T-cell (primary cell): ENCODE results near the gene CBR1. TPM values are rescaled to one million over a fixed set of nuclear protein-coding genes. Genes with fewer than 3 reads are reported as not detected.

ENCODE experiments used
- ATAC-seq, 4 experiments: fragments of 200-7000 bp in 3 of 4; fragments of 150-1000 bp in 1 of 4; cut with Tn5 transposase; replicated peaks in 1 of 4; 1 replicate in 3 of 4; 2 replicates in 1 of 4; pipeline ENCODE4 v1.10.0; 2021; ENCODE audit warnings: moderate library complexity in 3 of 4, mild to moderate bottlenecking in 2 of 4, moderate number of reproducible peaks in 1 of 4
- CTCF ChIA-PET, 2 donors: fragments of 300-600 bp; sonication (Branson Sonifier 250); formaldehyde crosslinking; loops; one replicate each; lab custom pipeline; 2022; ENCODE audit warnings: antibody characterized with exemption in 2 of 2; lab: Charles Lee
- POLR2A ChIA-PET, 2 donors: fragments of 300-600 bp; sonication (Branson Sonifier 250); formaldehyde crosslinking; loops; one replicate each; lab custom pipeline; 2022; ENCODE audit warnings: antibody characterized with exemption in 2 of 2; lab: Charles Lee
- DNase-seq, 35 experiments: peaks; one replicate each; pipeline versions ENCODE4 v3.0.0 to v3.0.0-alpha.2; 2013 to 2023
- H3K27ac ChIP-seq: one replicate; pipeline ENCODE4 v1.5.1; 2013; ENCODE audit warnings: low read length
- H3K27me3 ChIP-seq, 2 experiments: replicated peaks in 1 of 2; 1 replicate in 1 of 2; 2 replicates in 1 of 2; pipeline versions ENCODE4 v1.6.1 to v1.7.0; 2013; ENCODE audit warnings: low read length in 1 of 2, mixed read lengths in 1 of 2; ENCODE audit not compliant: control insufficient read depth in 2 of 2, insufficient read depth in 2 of 2; ENCODE audit errors: extremely low read depth in 1 of 2
- H3K36me3 ChIP-seq, 2 donors: 1 replicate in 1 of 2; 2 replicates in 1 of 2; pipeline versions ENCODE4 v1.6.1 to v1.7.0; 2013; ENCODE audit warnings: low read length in 1 of 2; ENCODE audit not compliant: control insufficient read depth in 2 of 2, insufficient read depth in 1 of 2; ENCODE audit errors: extremely low read depth in 1 of 2
- H3K4me1 ChIP-seq, 2 experiments: 1 replicate in 1 of 2; 2 replicates in 1 of 2; pipeline versions ENCODE4 v1.6.1 to v1.7.0; 2013; ENCODE audit warnings: low read length in 2 of 2, mixed read lengths in 1 of 2; ENCODE audit not compliant: insufficient read depth in 2 of 2, control insufficient read depth in 1 of 2; ENCODE audit errors: extremely low read depth in 1 of 2
- H3K4me3 ChIP-seq, 2 donors: 1 replicate in 1 of 2; 2 replicates in 1 of 2; pipeline versions ENCODE4 v1.5.1 to v1.7.0; 2013; ENCODE audit warnings: mild to moderate bottlenecking in 2 of 2, low read length in 1 of 2, moderate library complexity in 1 of 2; ENCODE audit not compliant: control insufficient read depth in 1 of 2; ENCODE audit errors: extremely low read depth in 1 of 2
- H3K9me3 ChIP-seq: 2 replicates; pipeline ENCODE4 v1.7.0; 2013
- H3K27ac Mint-ChIP-seq, 2 donors: one replicate each; pipeline ENCODE4 v1.8.0; 2020 to 2021; ENCODE audit warnings: mild to moderate bottlenecking in 2 of 2, mixed read lengths in 2 of 2
- H3K27me3 Mint-ChIP-seq, 2 donors: one replicate each; pipeline ENCODE4 v1.8.0; 2021 to 2022; ENCODE audit warnings: mixed read lengths in 2 of 2
- H3K36me3 Mint-ChIP-seq: one replicate; pipeline ENCODE4 v1.8.0; 2021; ENCODE audit warnings: mixed read lengths
- H3K4me1 Mint-ChIP-seq, 3 donors: one replicate each; pipeline ENCODE4 v1.8.0; 2020 to 2022; ENCODE audit warnings: mixed read lengths in 3 of 3, mild to moderate bottlenecking in 1 of 3
- H3K4me3 Mint-ChIP-seq, 3 donors: one replicate each; pipeline ENCODE4 v1.8.0; 2020 to 2022; ENCODE audit warnings: mild to moderate bottlenecking in 3 of 3, mixed read lengths in 3 of 3, moderate library complexity in 3 of 3
- H3K9me3 Mint-ChIP-seq, 3 donors: one replicate each; pipeline ENCODE4 v1.8.0; 2020 to 2022; ENCODE audit warnings: mixed read lengths in 3 of 3
- WGBS: methylation state at CpG from one replicate; pipeline ENCODE4 v1.1.5; 2013; ENCODE audit warnings: missing lambda C conversion rate; ENCODE audit not compliant: insufficient coverage; 5-methylcytosine and 5-hydroxymethylcytosine counted together
- total RNA-seq, 35 experiments: library from RNA in 6 of 35; stranded (reverse) in 6 of 35; fragments of 120-200 nt in 1 of 35; gene quantifications; one replicate each; pipeline versions ENCODE4 v1.2.1 to v1.2.4 and lab custom pipeline; 2013 to 2026

CBR1 gene
- total RNA-seq, 5 donors from 2014 or later (not counting 1 experiment from before 2014, with no cell fraction given), result 5.1 to 40.3 (median 21.1) TPM

- Histone ChIP-seq H3K36me3 (no peaks in the 10 kb centered on the region), H3K4me3 (peak overlapping the region in 1 of 2 donors; percentile 46), H3K9me3 (no peaks in the 10 kb centered on the region), H3K27me3 (no peaks in the 10 kb centered on the region), H3K27ac (peak overlapping the region; percentile 85), H3K4me1 (peaks cover 0 to 14% of the 10 kb centered on the region in 2 experiments)
- DNase-seq (no peak), ATAC-seq (no peak)
- ChIA-PET CTCF (interaction anchor here in 1 of 2 donors (0.6 to 1.0 kb wide), 2 partner anchors 9 to 23 kb away, joined by 3 to 6 read pairs; no protein-coding TSS in a partner anchor), POLR2A (interaction anchor here (0.6 kb wide), 2 partner anchors 10 to 1711 kb away, joined by 3 to 5 read pairs; no protein-coding TSS in a partner anchor)
- no peaks in the 10 kb centered on the region for H3K9me3 Mint-ChIP-seq
- H3K4me3 Mint-ChIP-seq, result peak overlapping the region in 2 of 3 donors; percentile 83 to 88
- no peaks in the 10 kb centered on the region for H3K27me3 Mint-ChIP-seq
- WGBS, result 80% methylated on average over 3 of the region's 8 CpGs
- no peaks in the 10 kb centered on the region for H3K36me3 Mint-ChIP-seq
- H3K27ac Mint-ChIP-seq, result peak overlapping the region; percentile 95 to 98
- H3K4me1 Mint-ChIP-seq, result peaks cover 25 to 42% (median 35%) of the 10 kb centered on the region in 3 donors
Measured at GRCh38 chr21:36079671-36080070, 9.8 kb downstream of the CBR1 start.

GRCh38 chr21:36080386-36080785, 10.6 kb downstream of the CBR1 start:
- no peaks in the 10 kb centered on the region for H3K36me3 ChIP-seq
- no peak overlapping the region for H3K4me3 ChIP-seq
- no peaks in the 10 kb centered on the region for H3K27me3 ChIP-seq
- 100% methylated on average over 1 of the region's 1 CpG for WGBS
- H3K9me3 Mint-ChIP-seq, result no peaks in the 10 kb centered on the region
- H3K27ac Mint-ChIP-seq, result peak overlapping the region in 1 of 2 donors; percentile 98
- peak overlapping the region in 1 of 3 donors; percentile 83 for H3K4me3 Mint-ChIP-seq
- no peak overlapping the region for H3K27ac ChIP-seq
- POLR2A ChIA-PET, result no interaction called here
- DNase-seq (no peak), ATAC-seq (no peak)
- peaks cover 25 to 41% (median 34%) of the 10 kb centered on the region in 3 donors for H3K4me1 Mint-ChIP-seq
- no peaks in the 10 kb centered on the region for H3K9me3 ChIP-seq
- H3K4me1 ChIP-seq, result peaks cover 0 to 14% of the 10 kb centered on the region in 2 experiments
- CTCF ChIA-PET, result no interaction called here
- no peaks in the 10 kb centered on the region for H3K27me3 Mint-ChIP-seq
- H3K36me3 Mint-ChIP-seq, result no peaks in the 10 kb centered on the region

- Mint-ChIP-seq H3K9me3 (no peaks in the 10 kb centered on the region), H3K27ac (no peak overlapping the region), H3K27me3 (no peaks in the 10 kb centered on the region), H3K36me3 (no peaks in the 10 kb centered on the region), H3K4me1 (peaks cover 24 to 42% (median 36%) of the 10 kb centered on the region in 3 donors), H3K4me3 (no peak overlapping the region)
- no peak overlapping the region for H3K27ac ChIP-seq
- H3K27me3 ChIP-seq, result no peaks in the 10 kb centered on the region
- H3K36me3 ChIP-seq, result no peaks in the 10 kb centered on the region
- WGBS, result no CpG with 5 or more reads among the region's 3 CpGs
- ATAC-seq, result no peak
- DNase-seq, result no peak
- no peaks in the 10 kb centered on the region for H3K9me3 ChIP-seq
- CTCF ChIA-PET, result interaction anchor here (0.5 to 1.5 kb wide), 3 partner anchors 10 to 1715 kb away, joined by 3 to 4 read pairs (median 3); no protein-coding TSS in a partner anchor
- POLR2A ChIA-PET, result interaction anchor here in 1 of 2 donors (0.6 to 0.7 kb wide), 4 partner anchors 42 to 1087 kb away, joined by 3 to 6 read pairs (median 4); no protein-coding TSS in a partner anchor
- peaks cover 0 to 14% of the 10 kb centered on the region in 2 experiments for H3K4me1 ChIP-seq
- no peak overlapping the region for H3K4me3 ChIP-seq
Measured at GRCh38 chr21:36082237-36082664, 12.4 kb downstream of the CBR1 start.

GRCh38 chr21:36087362-36088138, 17.7 kb downstream of the CBR1 start:
- POLR2A ChIA-PET, result no interaction called here
- CTCF ChIA-PET, result interaction anchor here in 1 of 2 donors (0.5 kb wide), 1 partner anchor 51 kb away, joined by 4 read pairs; no protein-coding TSS in a partner anchor

GRCh38 chr21:36089946-36090345, 20.1 kb downstream of the CBR1 start:
- peaks cover 4 to 10% of the 10 kb centered on the region in 2 donors for H3K27me3 Mint-ChIP-seq
- H3K27me3 ChIP-seq, result peaks cover 0 to 14% of the 10 kb centered on the region in 2 experiments
- CTCF ChIA-PET, result no interaction called here
- no peak overlapping the region for H3K27ac ChIP-seq
- no peaks in the 10 kb centered on the region for H3K4me1 ChIP-seq
- no peak for DNase-seq
- no peaks in the 10 kb centered on the region for H3K36me3 ChIP-seq
- H3K36me3 Mint-ChIP-seq, result peaks cover 6% of the 10 kb centered on the region
- ATAC-seq, result no peak
- no peaks in the 10 kb centered on the region for H3K9me3 ChIP-seq
- POLR2A ChIA-PET, result no interaction called here
- peaks cover 4 to 14% (median 12%) of the 10 kb centered on the region in 3 donors for H3K4me1 Mint-ChIP-seq
- no peak overlapping the region for H3K4me3 Mint-ChIP-seq
- H3K9me3 Mint-ChIP-seq, result peaks cover 6 to 13% (median 7%) of the 10 kb centered on the region in 3 donors
- WGBS, result no CpG with 5 or more reads among the region's 3 CpGs
- no peak overlapping the region for H3K4me3 ChIP-seq
- H3K27ac Mint-ChIP-seq, result no peak overlapping the region

More at GRCh38 chr21:36087362-36088138, 17.7 kb downstream of the CBR1 start:
- Mint-ChIP-seq H3K27me3 (no peaks in the 10 kb centered on the region), H3K4me1 (peaks cover 4 to 14% (median 12%) of the 10 kb centered on the region in 3 donors), H3K4me3 (no peak overlapping the region), H3K36me3 (no peaks in the 10 kb centered on the region), H3K27ac (no peak overlapping the region), H3K9me3 (no peaks in the 10 kb centered on the region)
- no peak overlapping the region for H3K27ac ChIP-seq
- H3K36me3 ChIP-seq, result no peaks in the 10 kb centered on the region
- ATAC-seq (no peak), DNase-seq (no peak)
- H3K27me3 ChIP-seq, result no peaks in the 10 kb centered on the region
- H3K9me3 ChIP-seq, result no peaks in the 10 kb centered on the region
- H3K4me1 ChIP-seq, result no peaks in the 10 kb centered on the region
- whole genome bisulfite sequencing, result no CpG with 5 or more reads among the region's 6 CpGs
- no peak overlapping the region for H3K4me3 ChIP-seq

GRCh38 chr21:36092681-36093080, 22.9 kb downstream of the CBR1 start:
- Histone ChIP-seq H3K27me3 (peaks cover 0 to 16% of the 10 kb centered on the region in 2 experiments), H3K27ac (no peak overlapping the region), H3K36me3 (no peaks in the 10 kb centered on the region), H3K9me3 (no peaks in the 10 kb centered on the region), H3K4me3 (no peak overlapping the region), H3K4me1 (no peaks in the 10 kb centered on the region)
- Mint-ChIP-seq H3K4me3 (no peak overlapping the region), H3K27me3 (peaks cover 4 to 10% of the 10 kb centered on the region in 2 donors), H3K9me3 (peaks cover 6 to 13% (median 7%) of the 10 kb centered on the region in 3 donors), H3K27ac (no peak overlapping the region), H3K4me1 (no peaks in the 10 kb centered on the region), H3K36me3 (peaks cover 6% of the 10 kb centered on the region)
- POLR2A ChIA-PET, result no interaction called here
- CTCF ChIA-PET, result no interaction called here
- DNase-seq (no peak), ATAC-seq (no peak)
